Neural progenitor cell (in vitro differentiated cells): ENCODE results near the gene ZCWPW2. TPM values are rescaled to one million over a fixed set of nuclear protein-coding genes. Genes with fewer than 3 reads are reported as not detected.

ENCODE experiments used
- DNase-seq: peaks from one replicate; pipeline ENCODE4 v3.0.0-alpha.2; 2016; ENCODE audit warnings: low spot score
- H2AFZ ChIP-seq: fragments of 200-600 bp; sonication (generic); replicated peaks from 2 replicates; pipeline ENCODE4 v1.6.1; 2016; ENCODE audit warnings: antibody characterized with exemption
- H3F3A ChIP-seq: fragments of 200-600 bp; sonication (generic); 2 replicates; pipeline ENCODE4 v1.6.1; 2016; ENCODE audit warnings: antibody characterized with exemption, low read depth
- H3K27ac ChIP-seq: fragments of 200-600 bp; sonication (generic); 2 replicates; pipeline ENCODE4 v1.5.1; 2016; ENCODE audit warnings: mild to moderate bottlenecking
- H3K27me3 ChIP-seq: fragments of 200-600 bp; sonication (generic); 2 replicates; pipeline ENCODE4 v1.6.1; 2016; ENCODE audit warnings: mild to moderate bottlenecking, moderate library complexity
- H3K36me3 ChIP-seq: fragments of 200-600 bp; sonication (generic); 2 replicates; pipeline ENCODE4 v1.5.1; 2016
- H3K4me1 ChIP-seq: fragments of 200-600 bp; sonication (generic); 2 replicates; pipeline ENCODE4 v1.6.1; 2016; ENCODE audit warnings: mixed run types
- H3K4me2 ChIP-seq: fragments of 200-600 bp; sonication (generic); 2 replicates; pipeline ENCODE4 v1.6.1; 2016
- H3K4me3 ChIP-seq: fragments of 200-600 bp; sonication (generic); 2 replicates; pipeline ENCODE4 v1.5.1; 2016
- H3K79me2 ChIP-seq: fragments of 200-600 bp; sonication (generic); 2 replicates; pipeline ENCODE4 v1.6.1; 2016; ENCODE audit warnings: low read depth
- H3K9ac ChIP-seq: fragments of 200-600 bp; sonication (generic); 2 replicates; pipeline ENCODE4 v1.6.1; 2016
- H3K9me3 ChIP-seq: fragments of 200-600 bp; sonication (generic); 2 replicates; pipeline ENCODE4 v1.5.1; 2016; ENCODE audit warnings: low read depth
- H4K20me1 ChIP-seq: fragments of 200-600 bp; sonication (generic); 2 replicates; pipeline ENCODE4 v1.6.1; 2016; ENCODE audit warnings: low read depth
- H3K27ac Mint-ChIP-seq: 3 replicates; pipeline ENCODE4 v1.8.0; 2021; ENCODE audit warnings: mixed read lengths
- H3K27me3 Mint-ChIP-seq: 2 replicates; pipeline ENCODE4 v1.8.0; 2022; ENCODE audit warnings: low read depth, mild to moderate bottlenecking, inconsistent platforms, moderate library complexity, mixed read lengths; ENCODE audit not compliant: insufficient read depth
- H3K36me3 Mint-ChIP-seq: 3 replicates; pipeline ENCODE4 v1.8.0; 2021; ENCODE audit warnings: mixed read lengths
- H3K4me1 Mint-ChIP-seq: 3 replicates; pipeline ENCODE4 v1.8.0; 2021; ENCODE audit warnings: mixed read lengths
- H3K4me3 Mint-ChIP-seq: 3 replicates; pipeline ENCODE4 v1.8.0; 2021; ENCODE audit warnings: mild to moderate bottlenecking, moderate library complexity, mixed read lengths
- H3K9me3 Mint-ChIP-seq: 3 replicates; pipeline ENCODE4 v1.8.0; 2020; ENCODE audit warnings: mixed read lengths
- EZH2 ChIP-seq: fragments of 200-600 bp; sonication (generic); IDR thresholded peaks from 2 replicates; pipeline ENCODE4 v1.6.1; 2017; ENCODE audit warnings: antibody characterized with exemption, mild to moderate bottlenecking, moderate library complexity
- EZH2phosphoT487 ChIP-seq: fragments of 200-600 bp; sonication (generic); IDR thresholded peaks from 2 replicates; pipeline ENCODE4 v1.6.1; 2017; ENCODE audit warnings: antibody characterized with exemption
- total RNA-seq: library from RNA; depleted of rRNA; stranded (reverse); fragments of >200 nt; gene quantifications from 2 replicates; pipeline ENCODE4 v1.2.3, GENCODE V29; 2015; ENCODE audit warnings: low replicate concordance
- TF ChIP-seq, protein P1 (sequence below): fragments of 200-600 bp; sonication (generic); IDR thresholded peaks from 2 replicates; pipeline ENCODE4 v1.5.1; 2017; ENCODE audit warnings: antibody characterized with exemption, mild to moderate bottlenecking

The ZCWPW2 gene
- total RNA-seq, 1 donor from 2014 or later: 0.60 TPM

DNA sequence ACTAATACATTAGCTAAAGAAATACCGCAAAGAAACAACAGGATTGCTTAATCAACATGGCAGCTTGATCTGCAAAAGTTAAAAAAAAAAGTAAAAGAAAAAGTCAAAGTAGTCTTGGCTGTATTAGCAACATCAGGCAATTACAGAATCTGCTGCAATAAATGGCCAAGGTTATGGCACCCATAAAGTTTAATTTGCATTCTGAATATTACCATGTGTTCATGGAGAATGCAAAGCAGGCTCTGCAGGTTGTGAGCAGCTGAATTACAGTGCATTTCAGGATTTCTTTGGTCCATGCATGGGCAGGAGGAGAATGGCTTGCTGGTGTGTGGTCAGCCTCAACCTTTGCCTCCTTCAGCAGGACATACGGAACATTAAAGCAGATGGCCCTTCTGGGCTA lies 199.2 kb downstream of the ZCWPW2 start:
- H3F3A ChIP-seq: no peaks in the 10 kb centered on the region
- no peaks in the 10 kb centered on the region for H3K79me2 ChIP-seq
- no peak overlapping the region for H3K27ac Mint-ChIP-seq
- no peaks in the 10 kb centered on the region for H3K4me1 ChIP-seq
- no peaks in the 10 kb centered on the region for H3K9me3 ChIP-seq
- no peak for DNase-seq
- H3K27me3 ChIP-seq: no peaks in the 10 kb centered on the region
- no peaks in the 10 kb centered on the region for H3K27me3 Mint-ChIP-seq
- no peaks in the 10 kb centered on the region for H4K20me1 ChIP-seq
- TF ChIP-seq EZH2phosphoT487 (no peak), EZH2 (no peak)
- TF ChIP-seq, protein P1, sequence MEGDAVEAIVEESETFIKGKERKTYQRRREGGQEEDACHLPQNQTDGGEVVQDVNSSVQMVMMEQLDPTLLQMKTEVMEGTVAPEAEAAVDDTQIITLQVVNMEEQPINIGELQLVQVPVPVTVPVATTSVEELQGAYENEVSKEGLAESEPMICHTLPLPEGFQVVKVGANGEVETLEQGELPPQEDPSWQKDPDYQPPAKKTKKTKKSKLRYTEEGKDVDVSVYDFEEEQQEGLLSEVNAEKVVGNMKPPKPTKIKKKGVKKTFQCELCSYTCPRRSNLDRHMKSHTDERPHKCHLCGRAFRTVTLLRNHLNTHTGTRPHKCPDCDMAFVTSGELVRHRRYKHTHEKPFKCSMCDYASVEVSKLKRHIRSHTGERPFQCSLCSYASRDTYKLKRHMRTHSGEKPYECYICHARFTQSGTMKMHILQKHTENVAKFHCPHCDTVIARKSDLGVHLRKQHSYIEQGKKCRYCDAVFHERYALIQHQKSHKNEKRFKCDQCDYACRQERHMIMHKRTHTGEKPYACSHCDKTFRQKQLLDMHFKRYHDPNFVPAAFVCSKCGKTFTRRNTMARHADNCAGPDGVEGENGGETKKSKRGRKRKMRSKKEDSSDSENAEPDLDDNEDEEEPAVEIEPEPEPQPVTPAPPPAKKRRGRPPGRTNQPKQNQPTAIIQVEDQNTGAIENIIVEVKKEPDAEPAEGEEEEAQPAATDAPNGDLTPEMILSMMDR: no peak
- no peak overlapping the region for H3K27ac ChIP-seq
- no peak overlapping the region for H3K9ac ChIP-seq
- no peak overlapping the region for H3K4me2 ChIP-seq
- no peaks in the 10 kb centered on the region for H3K4me1 Mint-ChIP-seq
- no peak overlapping the region for H3K4me3 ChIP-seq
- peaks cover 2% of the 10 kb centered on the region for H3K9me3 Mint-ChIP-seq
- H3K36me3 ChIP-seq: no peaks in the 10 kb centered on the region
- no peak overlapping the region for H2AFZ ChIP-seq
- no peak overlapping the region for H3K4me3 Mint-ChIP-seq
- H3K36me3 Mint-ChIP-seq: no peaks in the 10 kb centered on the region

DNA sequence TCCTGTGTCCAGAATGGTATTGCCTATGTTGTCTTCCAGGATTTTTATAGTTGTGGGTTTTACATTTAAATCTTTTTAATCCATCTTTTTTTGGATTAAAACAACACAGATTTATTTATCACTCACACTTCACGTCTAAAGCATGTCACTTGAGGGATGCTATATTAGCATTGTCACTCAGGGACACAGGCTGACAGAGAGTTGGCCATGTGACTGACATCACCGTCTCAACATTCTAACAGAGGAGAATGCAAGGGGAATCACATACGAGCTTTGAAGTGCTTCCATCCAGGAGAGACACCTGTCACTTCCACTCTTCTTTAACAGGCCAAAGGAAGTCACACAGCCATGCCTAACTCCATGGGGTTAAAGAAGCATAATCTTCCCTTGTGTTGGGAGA lies 204.7 kb downstream of the ZCWPW2 start:
- H2AFZ ChIP-seq: no peak overlapping the region
- no peaks in the 10 kb centered on the region for H3K27me3 Mint-ChIP-seq
- no peaks in the 10 kb centered on the region for H3K79me2 ChIP-seq
- no peaks in the 10 kb centered on the region for H3K9me3 ChIP-seq
- H3K4me2 ChIP-seq: no peak overlapping the region
- H3K9me3 Mint-ChIP-seq: no peaks in the 10 kb centered on the region
- H4K20me1 ChIP-seq: no peaks in the 10 kb centered on the region
- no peak overlapping the region for H3K4me3 Mint-ChIP-seq
- H3K9ac ChIP-seq: no peak overlapping the region
- no peaks in the 10 kb centered on the region for H3K4me1 Mint-ChIP-seq
- no peaks in the 10 kb centered on the region for H3K36me3 Mint-ChIP-seq
- peaks cover 14% of the 10 kb centered on the region for H3K4me1 ChIP-seq
- H3F3A ChIP-seq: no peaks in the 10 kb centered on the region
- TF ChIP-seq EZH2phosphoT487 (no peak), EZH2 (no peak)
- TF ChIP-seq, protein P1: no peak
- DNase-seq: no peak
- no peak overlapping the region for H3K27ac Mint-ChIP-seq
- H3K27me3 ChIP-seq: no peaks in the 10 kb centered on the region
- H3K27ac ChIP-seq: no peak overlapping the region
- H3K36me3 ChIP-seq: no peaks in the 10 kb centered on the region
- no peak overlapping the region for H3K4me3 ChIP-seq

DNA sequence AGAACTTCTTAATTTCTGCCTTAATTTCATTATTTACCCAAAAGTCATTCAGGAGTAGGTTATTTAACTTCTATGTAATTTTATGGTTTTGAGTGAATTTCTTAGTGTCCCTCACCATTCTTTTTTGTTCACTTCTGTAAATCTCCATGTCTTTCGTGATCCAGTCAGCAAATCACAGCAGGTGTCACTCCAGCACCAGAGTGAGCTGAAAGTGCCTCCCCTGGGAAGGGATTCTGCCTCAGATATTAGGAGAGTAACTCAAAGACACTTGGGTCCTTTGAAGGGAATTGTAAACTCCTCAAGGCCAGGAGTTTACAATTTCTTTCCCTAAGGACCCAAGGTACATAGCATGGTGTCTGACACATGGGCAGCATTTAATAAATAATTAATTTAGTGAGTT lies 207.7 kb downstream of the ZCWPW2 start:
- Histone ChIP-seq H3K4me1 (peaks cover 14% of the 10 kb centered on the region), H3K4me2 (no peak overlapping the region), H3K4me3 (no peak overlapping the region), H2AFZ (no peak overlapping the region), H3K27ac (no peak overlapping the region), H4K20me1 (no peaks in the 10 kb centered on the region), H3K79me2 (no peaks in the 10 kb centered on the region), H3K9me3 (no peaks in the 10 kb centered on the region), H3K36me3 (no peaks in the 10 kb centered on the region), H3K27me3 (no peaks in the 10 kb centered on the region), H3F3A (no peaks in the 10 kb centered on the region), H3K9ac (no peak overlapping the region)
- TF ChIP-seq, protein P1: no peak
- no peak for TF ChIP-seq EZH2phosphoT487
- no peak for TF ChIP-seq EZH2
- H3K4me3 Mint-ChIP-seq: no peak overlapping the region
- H3K9me3 Mint-ChIP-seq: no peaks in the 10 kb centered on the region
- H3K27me3 Mint-ChIP-seq: no peaks in the 10 kb centered on the region
- no peaks in the 10 kb centered on the region for H3K4me1 Mint-ChIP-seq
- H3K27ac Mint-ChIP-seq: no peak overlapping the region
- peak; percentile 40 for DNase-seq
- no peaks in the 10 kb centered on the region for H3K36me3 Mint-ChIP-seq

DNA sequence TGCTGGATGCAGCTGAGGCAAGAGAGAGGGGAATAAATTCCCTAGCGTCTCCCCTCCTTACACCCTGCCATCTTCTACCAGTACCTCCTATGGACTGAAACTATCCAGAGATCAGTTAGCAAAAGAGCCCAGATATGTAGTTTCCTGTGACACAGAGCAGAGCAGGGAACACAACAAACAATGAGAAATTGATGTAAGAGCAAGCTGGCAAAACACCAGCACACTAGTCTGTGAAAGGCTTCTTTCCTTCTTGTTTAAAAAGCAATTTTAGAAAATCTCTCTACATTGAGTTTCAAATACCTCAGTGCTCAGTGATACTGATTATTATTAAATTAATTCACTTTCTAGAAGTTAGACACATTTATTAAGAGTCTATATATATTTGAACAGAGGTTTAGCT lies 215.7 kb downstream of the ZCWPW2 start:
- Histone ChIP-seq H3K4me1 (no peaks in the 10 kb centered on the region), H3K9ac (no peak overlapping the region), H2AFZ (no peak overlapping the region), H3K27me3 (no peaks in the 10 kb centered on the region), H3K27ac (no peak overlapping the region), H3K9me3 (no peaks in the 10 kb centered on the region), H4K20me1 (no peaks in the 10 kb centered on the region), H3K79me2 (no peaks in the 10 kb centered on the region), H3F3A (no peaks in the 10 kb centered on the region), H3K4me2 (no peak overlapping the region), H3K4me3 (no peak overlapping the region), H3K36me3 (no peaks in the 10 kb centered on the region)
- Mint-ChIP-seq H3K9me3 (no peaks in the 10 kb centered on the region), H3K4me3 (no peak overlapping the region), H3K27me3 (peaks cover 2% of the 10 kb centered on the region), H3K36me3 (no peaks in the 10 kb centered on the region), H3K4me1 (peaks cover 4% of the 10 kb centered on the region), H3K27ac (no peak overlapping the region)
- no peak for DNase-seq
- TF ChIP-seq, protein P1: no peak
- TF ChIP-seq EZH2 (no peak), EZH2phosphoT487 (no peak)
